ENCODE data around the gene CERS6.

DNA sequence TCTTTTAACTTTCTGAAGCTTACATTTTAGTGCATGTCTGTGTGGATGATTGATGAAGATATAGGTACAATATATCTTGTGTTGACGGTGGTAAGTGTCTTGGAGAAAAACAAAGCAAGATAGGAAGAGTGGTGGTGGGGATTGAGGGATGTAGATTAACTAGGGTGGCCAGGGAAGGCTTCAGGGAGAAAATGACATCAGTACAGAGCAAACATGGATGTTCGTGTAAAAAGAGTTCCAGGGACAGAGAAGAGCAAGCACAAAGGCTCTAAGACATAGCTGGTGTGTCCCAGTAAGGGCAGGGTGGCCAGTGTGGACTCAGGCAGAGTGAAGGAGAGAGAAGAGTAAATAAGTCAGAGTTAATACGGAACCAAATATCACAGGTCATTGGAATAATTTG lies 2.7 kb upstream of the CERS6 start:
- TF ChIP-seq, protein P1, sequence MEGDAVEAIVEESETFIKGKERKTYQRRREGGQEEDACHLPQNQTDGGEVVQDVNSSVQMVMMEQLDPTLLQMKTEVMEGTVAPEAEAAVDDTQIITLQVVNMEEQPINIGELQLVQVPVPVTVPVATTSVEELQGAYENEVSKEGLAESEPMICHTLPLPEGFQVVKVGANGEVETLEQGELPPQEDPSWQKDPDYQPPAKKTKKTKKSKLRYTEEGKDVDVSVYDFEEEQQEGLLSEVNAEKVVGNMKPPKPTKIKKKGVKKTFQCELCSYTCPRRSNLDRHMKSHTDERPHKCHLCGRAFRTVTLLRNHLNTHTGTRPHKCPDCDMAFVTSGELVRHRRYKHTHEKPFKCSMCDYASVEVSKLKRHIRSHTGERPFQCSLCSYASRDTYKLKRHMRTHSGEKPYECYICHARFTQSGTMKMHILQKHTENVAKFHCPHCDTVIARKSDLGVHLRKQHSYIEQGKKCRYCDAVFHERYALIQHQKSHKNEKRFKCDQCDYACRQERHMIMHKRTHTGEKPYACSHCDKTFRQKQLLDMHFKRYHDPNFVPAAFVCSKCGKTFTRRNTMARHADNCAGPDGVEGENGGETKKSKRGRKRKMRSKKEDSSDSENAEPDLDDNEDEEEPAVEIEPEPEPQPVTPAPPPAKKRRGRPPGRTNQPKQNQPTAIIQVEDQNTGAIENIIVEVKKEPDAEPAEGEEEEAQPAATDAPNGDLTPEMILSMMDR (conservative IDR thresholded peaks at IDR 0.05): no peak
- no peak for TF ChIP-seq EZH2 (IDR thresholded peaks at IDR 0.05; ENCODE audit: low read depth)
